Mucosa of descending colon (tissue), 3 donors: ENCODE measurements around the gene GABRD. TPM values are rescaled to one million over a fixed set of nuclear protein-coding genes. Genes with fewer than 3 reads are reported as not detected.

Experiments
- ATAC-seq: fragments of 200-7000 bp; cut with Tn5 transposase; one replicate; pipeline ENCODE4 v1.9.1; 2020; ENCODE audit warnings: mild to moderate bottlenecking, moderate library complexity
- DNase-seq, 3 donors: peaks; one replicate each; pipeline ENCODE4 v3.0.0-alpha.2; 2020
- H3K36me3 ChIP-seq: fragments of 200-600 bp; one replicate; pipeline ENCODE4 v1.8.0; 2021; ENCODE audit warnings: low read depth, mild to moderate bottlenecking
- H3K4me1 ChIP-seq: fragments of 200-600 bp; one replicate; pipeline ENCODE4 v1.8.0; 2021; ENCODE audit warnings: low read depth, mild to moderate bottlenecking
- H3K4me3 ChIP-seq: fragments of 200-600 bp; one replicate; pipeline ENCODE4 v1.8.0; 2021; ENCODE audit warnings: mild to moderate bottlenecking
- H3K9me3 ChIP-seq: fragments of 200-600 bp; one replicate; pipeline ENCODE4 v1.8.0; 2021; ENCODE audit warnings: mild to moderate bottlenecking
- CTCF ChIP-seq: fragments of 200-600 bp; IDR thresholded peaks from one replicate; pipeline ENCODE4 v1.8.0; 2022; ENCODE audit warnings: antibody characterized with exemption, mild to moderate bottlenecking
- intact Hi-C, 2 donors: fragments of 100-400 bp; cut with DNase I in 1 of 2; cut with micrococcal nuclease in 1 of 2; formaldehyde crosslinking; loops; one replicate each; pipeline versions ENCODE4 v1.11.0 to v1.11.1; 2022; cut with DNase I, micrococcal nuclease
- long read RNA-seq, 2 donors: library from polyadenylated mRNA; unstranded; transcript quantifications; one replicate each; pipeline ENCODE4 v2.0.0, GENCODE V29; 2019 to 2021
- total RNA-seq, 3 donors: library from RNA; stranded (reverse); fragmentation: NEBNext Ultra II Directional in 2 of 3; extraction: Animal tissue kit (Norgen Biotek cat#: 25700) in 2 of 3; gene quantifications; one replicate each; pipeline versions ENCODE4 v1.2.1 to v1.2.4, GENCODE V29; 2021 to 2023
- donor health status: DM: no; HTN: no; CAD: no; lungs with moderate emphysema.
- donor health status: DM: no; HTN: no; CAD: no.
- donor health status: DM: no; HTN: yes; CAD: no.

The GABRD gene, protein sequence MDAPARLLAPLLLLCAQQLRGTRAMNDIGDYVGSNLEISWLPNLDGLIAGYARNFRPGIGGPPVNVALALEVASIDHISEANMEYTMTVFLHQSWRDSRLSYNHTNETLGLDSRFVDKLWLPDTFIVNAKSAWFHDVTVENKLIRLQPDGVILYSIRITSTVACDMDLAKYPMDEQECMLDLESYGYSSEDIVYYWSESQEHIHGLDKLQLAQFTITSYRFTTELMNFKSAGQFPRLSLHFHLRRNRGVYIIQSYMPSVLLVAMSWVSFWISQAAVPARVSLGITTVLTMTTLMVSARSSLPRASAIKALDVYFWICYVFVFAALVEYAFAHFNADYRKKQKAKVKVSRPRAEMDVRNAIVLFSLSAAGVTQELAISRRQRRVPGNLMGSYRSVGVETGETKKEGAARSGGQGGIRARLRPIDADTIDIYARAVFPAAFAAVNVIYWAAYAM
- total RNA-seq = not detected
- long read RNA-seq, donor 1, partial matches to known transcripts = 1 of 1 reads
- long read RNA-seq, donor 1, other reads (novel, unspliced or antisense) = 0 of 1 reads
- long read RNA-seq, donor 2 = 0 reads

DNA sequence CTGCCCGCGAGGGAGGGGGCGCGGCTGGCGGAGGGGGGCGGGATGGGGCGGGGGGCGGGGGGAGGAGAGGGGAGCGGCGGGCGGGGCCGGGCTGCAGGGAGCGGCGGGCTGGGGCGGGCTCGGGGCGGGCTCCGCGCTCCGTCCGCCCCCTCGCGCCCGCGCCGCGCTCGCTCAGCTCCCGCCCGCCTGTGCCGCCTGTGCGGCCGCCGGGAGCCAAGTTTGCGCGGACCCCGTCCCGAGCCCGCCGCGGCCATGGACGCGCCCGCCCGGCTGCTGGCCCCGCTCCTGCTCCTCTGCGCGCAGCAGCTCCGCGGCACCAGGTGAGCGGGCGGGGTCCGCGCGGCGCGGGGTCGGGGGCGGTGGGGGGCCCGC lies at the start of gene GABRD:
TSS of gene GABRD (plus strand) at position 174 of the 372 bp plus-strand sequence. CDS start at position 253, 79 bp downstream.
- Histone ChIP-seq H3K4me3 (no peak within 1 kb of the TSS), H3K36me3 (no peaks in the 10 kb centered on the region), H3K9me3 (no peaks in the 10 kb centered on the region), H3K4me1 (peaks cover 5% of the 10 kb centered on the region)
- no peak for TF ChIP-seq CTCF
- no peak for DNase-seq
- ATAC-seq = peak; percentile 47
- intact Hi-C loops = no loop called here

GRCh38 chr1:1969505-1969900 lies 49.6 kb upstream of the GABRD start:
- no peak for TF ChIP-seq CTCF
- intact Hi-C loops = no loop called here
- Histone ChIP-seq H3K36me3 (no peaks in the 10 kb centered on the region), H3K4me3 (no peak overlapping the region), H3K9me3 (no peaks in the 10 kb centered on the region), H3K4me1 (no peaks in the 10 kb centered on the region)
- ATAC-seq = no peak
- no peak for DNase-seq

DNA sequence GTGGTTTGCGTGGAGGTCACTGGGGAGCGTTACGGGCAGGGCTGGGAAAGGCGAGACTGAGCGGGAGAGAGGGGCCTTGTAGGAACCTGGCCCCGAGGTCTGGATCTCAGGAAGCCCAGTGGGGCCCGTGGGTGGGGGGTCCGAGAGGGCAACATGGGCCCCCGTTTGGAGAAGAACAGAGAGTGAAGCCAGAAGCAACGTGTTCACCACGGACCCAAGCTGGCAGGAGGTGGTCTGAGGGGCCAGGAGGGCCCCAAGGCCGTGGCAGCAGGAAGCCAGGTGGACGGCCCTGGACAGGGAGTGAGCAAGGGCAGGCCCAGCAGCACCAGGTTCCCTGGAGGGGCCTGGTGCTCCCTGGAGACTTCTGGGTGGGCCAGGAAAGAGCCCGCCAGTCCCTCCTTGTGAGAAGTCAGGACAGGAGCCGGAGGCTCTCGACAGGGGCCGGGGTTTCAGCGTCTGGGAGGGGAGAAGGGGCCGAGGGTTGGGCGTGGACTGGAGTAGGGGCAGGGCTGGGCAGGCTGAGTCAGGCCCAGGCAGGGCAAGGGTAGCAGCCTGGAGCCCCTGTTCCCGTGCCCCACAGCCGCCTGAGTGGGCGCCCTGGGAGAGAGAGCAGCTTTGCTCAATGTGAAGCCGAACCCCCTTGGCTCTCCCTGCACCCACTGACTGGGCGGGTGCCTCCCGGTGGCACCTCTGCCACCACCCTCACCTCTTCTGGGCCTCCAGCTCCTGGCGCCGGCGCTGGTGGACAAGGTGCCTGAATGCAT lies 49.0 kb upstream of the GABRD start:
- TF ChIP-seq CTCF = no peak
- intact Hi-C loops = no loop called here
- no peaks in the 10 kb centered on the region for H3K9me3 ChIP-seq

DNA sequence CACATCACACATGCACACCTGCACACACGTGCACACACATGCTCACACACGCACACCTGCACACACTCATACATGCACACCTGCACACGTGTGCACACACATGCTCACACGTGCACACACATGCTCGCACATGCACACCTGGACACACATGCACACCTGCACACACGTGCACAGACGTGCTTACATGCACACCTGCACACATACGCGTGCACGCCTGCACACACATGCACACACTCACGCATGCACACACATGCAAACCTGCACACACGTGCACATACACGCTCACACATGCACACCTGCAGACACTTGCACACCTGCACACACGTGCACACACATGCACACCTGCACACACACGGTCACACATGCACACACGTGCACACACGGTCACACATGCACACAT lies 48.1 kb upstream of the GABRD start:
- ATAC-seq = no peak
- intact Hi-C loops = no loop called here

More for the DNA sequence above, 49.0 kb upstream of the GABRD start:
- Histone ChIP-seq H3K4me3 (no peak overlapping the region), H3K4me1 (no peaks in the 10 kb centered on the region), H3K36me3 (no peaks in the 10 kb centered on the region)
- ATAC-seq = no peak
- no peak for DNase-seq

GRCh38 chr1:1971688-1972087 lies 47.5 kb upstream of the GABRD start:
- intact Hi-C loops = no loop called here
- no peak overlapping the region for H3K4me3 ChIP-seq
- no peaks in the 10 kb centered on the region for H3K9me3 ChIP-seq
- DNase-seq (no peak), ATAC-seq (no peak)
- H3K36me3 ChIP-seq = no peaks in the 10 kb centered on the region
- TF ChIP-seq CTCF = no peak
- no peaks in the 10 kb centered on the region for H3K4me1 ChIP-seq

More for the DNA sequence above, 48.1 kb upstream of the GABRD start:
- H3K4me3 ChIP-seq = no peak overlapping the region
- H3K36me3 ChIP-seq = no peaks in the 10 kb centered on the region
- H3K9me3 ChIP-seq = no peaks in the 10 kb centered on the region
- H3K4me1 ChIP-seq = no peaks in the 10 kb centered on the region
- DNase-seq = no peak
- no peak for TF ChIP-seq CTCF
